Liver (tissue), 9 donors: Measurements from ENCODE around the gene RNGTT. TPM values are rescaled to one million over a fixed set of nuclear protein-coding genes. Genes with fewer than 3 reads are reported as not detected.

Experiments used
- DNase-seq: peaks from one replicate; pipeline ENCODE4 v3.0.0-alpha.2; 2017; ENCODE audit warnings: low spot score
- H3K27ac ChIP-seq, 2 donors: one replicate each; pipeline ENCODE4 v1.7.0; 2013; ENCODE audit warnings: inconsistent platforms in 2 of 2, low read length in 2 of 2, control low read depth in 1 of 2, low read depth in 1 of 2, mild to moderate bottlenecking in 1 of 2
- H3K27me3 ChIP-seq, 4 donors: one replicate each; pipeline versions ENCODE4 v1.6.1 to v1.7.0; 2013; ENCODE audit warnings: low read length in 3 of 4, inconsistent platforms in 1 of 4, mild to moderate bottlenecking in 1 of 4, moderate library complexity in 1 of 4; ENCODE audit not compliant: control insufficient read depth in 4 of 4, insufficient read depth in 4 of 4
- H3K36me3 ChIP-seq, 4 donors: one replicate each; pipeline versions ENCODE4 v1.6.1 to v1.7.0; 2013; ENCODE audit warnings: low read length in 3 of 4, mild to moderate bottlenecking in 3 of 4, low read depth in 1 of 4, moderate library complexity in 1 of 4; ENCODE audit not compliant: control insufficient read depth in 4 of 4, insufficient read depth in 3 of 4
- H3K4me1 ChIP-seq, 4 donors: one replicate each; pipeline versions ENCODE4 v1.6.1 to v1.7.0; 2013; ENCODE audit warnings: low read length in 3 of 4, mild to moderate bottlenecking in 3 of 4, moderate library complexity in 1 of 4; ENCODE audit not compliant: control insufficient read depth in 4 of 4, insufficient read depth in 4 of 4
- H3K4me3 ChIP-seq, 3 donors: one replicate each; pipeline versions ENCODE4 v1.6.1 to v1.7.0; 2013; ENCODE audit warnings: low read length in 3 of 3, control low read depth in 1 of 3, low read depth in 1 of 3, mild to moderate bottlenecking in 1 of 3
- H3K9ac ChIP-seq, 2 donors: one replicate each; pipeline ENCODE4 v1.7.0; 2013; ENCODE audit warnings: low read length in 2 of 2, mild to moderate bottlenecking in 2 of 2, moderate library complexity in 2 of 2, control low read depth in 1 of 2, low read depth in 1 of 2
- H3K9me3 ChIP-seq, 4 donors: one replicate each; pipeline versions ENCODE4 v1.6.1 to v1.7.0; 2013; ENCODE audit warnings: low read length in 3 of 4; ENCODE audit not compliant: control insufficient read depth in 4 of 4
- EGR1 ChIP-seq, 2 donors: IDR thresholded peaks; 2 replicates each; pipeline ENCODE4 v1.6.1; 2016 to 2018; ENCODE audit warnings: antibody characterized with exemption in 2 of 2, low read depth in 2 of 2
- FOXA1 ChIP-seq: IDR thresholded peaks from 2 replicates; pipeline ENCODE4 v1.6.1; 2016; ENCODE audit warnings: antibody characterized with exemption
- FOXA2 ChIP-seq: IDR thresholded peaks from 2 replicates; pipeline ENCODE4 v1.6.1; 2016; ENCODE audit warnings: antibody characterized with exemption
- GABPA ChIP-seq, 2 donors: IDR thresholded peaks in 1 of 2; conservative IDR thresholded peaks in 1 of 2; 2 replicates each; pipeline ENCODE4 v1.6.1; 2016; ENCODE audit warnings: antibody characterized with exemption in 2 of 2, mild to moderate bottlenecking in 1 of 2, moderate library complexity in 1 of 2
- HNF4A ChIP-seq, 2 donors: conservative IDR thresholded peaks; 2 replicates each; pipeline ENCODE4 v1.6.1; 2016; ENCODE audit warnings: antibody characterized with exemption in 2 of 2, mild to moderate bottlenecking in 2 of 2
- HNF4G ChIP-seq: IDR thresholded peaks from 2 replicates; pipeline ENCODE4 v1.6.1; 2016; ENCODE audit warnings: antibody characterized with exemption
- JUND ChIP-seq, 2 donors: IDR thresholded peaks; 2 replicates each; pipeline ENCODE4 v1.6.1; 2016; ENCODE audit warnings: antibody characterized with exemption in 2 of 2
- MAX ChIP-seq: IDR thresholded peaks from 2 replicates; pipeline ENCODE4 v1.6.1; 2016; ENCODE audit warnings: antibody characterized with exemption
- NR2F2 ChIP-seq: IDR thresholded peaks from 2 replicates; pipeline ENCODE4 v1.6.1; 2016; ENCODE audit warnings: antibody characterized with exemption
- RAD21 ChIP-seq, 2 donors: IDR thresholded peaks; 2 replicates each; pipeline ENCODE4 v1.6.1; 2016; ENCODE audit warnings: antibody characterized with exemption in 2 of 2, mild to moderate bottlenecking in 2 of 2
- REST ChIP-seq: IDR thresholded peaks from 2 replicates; pipeline ENCODE4 v1.6.1; 2016; ENCODE audit warnings: antibody characterized with exemption, mild to moderate bottlenecking
- RXRA ChIP-seq, 2 donors: IDR thresholded peaks; 2 replicates each; pipeline ENCODE4 v1.6.1; 2017 to 2018; ENCODE audit warnings: antibody characterized with exemption in 2 of 2, mild to moderate bottlenecking in 1 of 2
- SP1 ChIP-seq: IDR thresholded peaks from 2 replicates; pipeline ENCODE4 v1.6.1; 2018; ENCODE audit warnings: antibody characterized with exemption, mild to moderate bottlenecking
- TAF1 ChIP-seq: conservative IDR thresholded peaks from 2 replicates; pipeline ENCODE4 v1.6.1; 2016; ENCODE audit warnings: antibody characterized with exemption, mild to moderate bottlenecking
- YY1 ChIP-seq: IDR thresholded peaks from 2 replicates; pipeline ENCODE4 v1.6.1; 2016; ENCODE audit warnings: antibody characterized with exemption, mild to moderate bottlenecking
- ZBTB33 ChIP-seq: IDR thresholded peaks from 2 replicates; pipeline ENCODE4 v1.6.1; 2016; ENCODE audit warnings: antibody characterized with exemption
- WGBS: extraction: QIAGEN DNeasy Blood & Tissue Kit; methylation state at CpG from one replicate; pipeline ENCODE4 v1.1.7; 2013; 5-methylcytosine and 5-hydroxymethylcytosine counted together
- polyA plus RNA-seq, 2 donors: library from polyadenylated mRNA; stranded (reverse) in 1 of 2; unstranded in 1 of 2; fragments of 200-250 nt in 1 of 2; fragments of >200 nt in 1 of 2; fragmentation: Nextera tagmentation in 1 of 2; extraction: Ambion mirVana in 1 of 2; gene quantifications; one replicate each; pipeline versions ENCODE4 v1.2.1 to v1.2.3, GENCODE V29; 2013 to 2015
- total RNA-seq, 2 donors: library from RNA; depleted of rRNA; stranded (reverse); fragments of >200 nt; gene quantifications; one replicate each; pipeline ENCODE4 v1.2.3, GENCODE V29; 2014
- donor health status: healthy.
- donor health status: healthy.
- donor health status: healthy.
- donor health status: healthy.
- donor health status: healthy.

The RNGTT gene
- total and polyA plus RNA-seq, 4 donors, result 4.1 to 20.8 (median 7.2) TPM

- no peaks in the 10 kb centered on the region for H3K27me3 ChIP-seq
- TF ChIP-seq HNF4A (conservative IDR thresholded peaks at IDR 0.05) (peak; percentile 36 to 37), RAD21 (IDR thresholded peaks at IDR 0.05) (peak in 1 of 2 donors; percentile 9), SP1 (no peak)
- WGBS, result 82% methylated on average over 3 of the region's 3 CpGs
- no peaks in the 10 kb centered on the region for H3K9me3 ChIP-seq
- H3K4me3 ChIP-seq, result no peak overlapping the region
- no peak for DNase-seq
- H3K36me3 ChIP-seq, result peaks cover 0 to 3% (median 0%) of the 10 kb centered on the region in 4 donors
- H3K4me1 ChIP-seq, result peaks cover 0 to 17% (median 7%) of the 10 kb centered on the region in 4 donors
- no peak overlapping the region for H3K27ac ChIP-seq
- H3K9ac ChIP-seq, result no peak overlapping the region
These were observed 255.1 kb downstream of the RNGTT start for GRCh38 chr6:88708197-88708744.

- Histone ChIP-seq H3K4me1 (peaks cover 0 to 17% (median 7%) of the 10 kb centered on the region in 4 donors), H3K9ac (no peak overlapping the region), H3K27ac (no peak overlapping the region), H3K9me3 (no peaks in the 10 kb centered on the region), H3K36me3 (no peaks in the 10 kb centered on the region), H3K27me3 (no peaks in the 10 kb centered on the region), H3K4me3 (no peak overlapping the region)
- DNase-seq, result no peak
- TF ChIP-seq FOXA1 (no peak), HNF4A (conservative IDR thresholded peaks at IDR 0.05) (no peak), RXRA (IDR thresholded peaks at IDR 0.05) (no peak), FOXA2 (no peak), HNF4G (no peak), RAD21 (IDR thresholded peaks at IDR 0.05) (no peak), YY1 (no peak), REST (no peak), GABPA (IDR thresholded peaks at IDR 0.05 in 1 of 2, conservative IDR thresholded peaks at IDR 0.05 in 1 of 2) (no peak), SP1 (no peak), NR2F2 (no peak), TAF1 (no peak), ZBTB33 (no peak), JUND (IDR thresholded peaks at IDR 0.05) (no peak)
These were observed 257.8 kb downstream of the RNGTT start for GRCh38 chr6:88705601-88706000.

- H3K4me1 ChIP-seq, result peaks cover 0 to 15% (median 3%) of the 10 kb centered on the region in 4 donors
- H3K9me3 ChIP-seq, result no peaks in the 10 kb centered on the region
- TF ChIP-seq NR2F2 (no peak), JUND (IDR thresholded peaks at IDR 0.05) (no peak), EGR1 (IDR thresholded peaks at IDR 0.05; ENCODE audit: low read depth in 2 of 2) (no peak), MAX (no peak)
- no peaks in the 10 kb centered on the region for H3K27me3 ChIP-seq
- no peak for DNase-seq
- 71% methylated on average over 1 of the region's 1 CpG for WGBS
- no peak overlapping the region for H3K9ac ChIP-seq
- no peaks in the 10 kb centered on the region for H3K36me3 ChIP-seq
- no peak overlapping the region for H3K27ac ChIP-seq
- H3K4me3 ChIP-seq, result no peak overlapping the region
These were observed 258.4 kb downstream of the RNGTT start for GRCh38 chr6:88704980-88705379.
